ENCODE results near the gene PILRA.

Gene PILRA

GRCh38 chr7:100393233-100393905 lies 20.1 kb downstream of the PILRA start:
- peaks cover 0 to 6% of the 10 kb centered on the region in 2 donors for H3K4me1 ChIP-seq (ENCODE audit: control insufficient read depth in 2 of 2, insufficient read depth in 1 of 2, low read depth in 1 of 2, low read length in 2 of 2)
- no peak overlapping the region for H3K27ac ChIP-seq (replicated peaks; ENCODE audit: low read length)
- no peak overlapping the region for H3K14ac ChIP-seq (ENCODE audit: low read length)
- no peak overlapping the region for H2BK5ac ChIP-seq (ENCODE audit: low read length)
- H4K91ac ChIP-seq (ENCODE audit: low read depth, low read length, poor library complexity): no peak overlapping the region
- H3K27me3 ChIP-seq (ENCODE audit: control insufficient read depth in 3 of 3, insufficient read depth in 3 of 3, low read depth in 1 of 3, low read length in 3 of 3): peaks cover 0 to 10% (median 0%) of the 10 kb centered on the region in 3 experiments
- H2AFZ ChIP-seq (ENCODE audit: low read length): no peak overlapping the region
- no peak overlapping the region for H3K18ac ChIP-seq (ENCODE audit: low read length)
- H3K9ac ChIP-seq (ENCODE audit: low read depth, low read length, poor library complexity): no peak overlapping the region
- no peak overlapping the region for H3K4me3 ChIP-seq (ENCODE audit: low read length in 2 of 2)
- WGBS, 2 donors (ENCODE audit: extremely low coverage in 2 of 2, insufficient read length in 2 of 2, insufficient replicate concordance in 1 of 2): no CpG with 5 or more reads among the region's 4 CpGs
- H2BK15ac ChIP-seq (ENCODE audit: low read length): no peak overlapping the region
- H3K79me1 ChIP-seq (ENCODE audit: low read depth, low read length): no peaks in the 10 kb centered on the region
- H3K23ac ChIP-seq (ENCODE audit: low read depth, low read length, poor library complexity): no peak overlapping the region
- no peak overlapping the region for H4K8ac ChIP-seq (ENCODE audit: low read depth, low read length)
- H2BK120ac ChIP-seq (ENCODE audit: low read depth, low read length): no peak overlapping the region
- H3K4me2 ChIP-seq (ENCODE audit: insufficient read depth, low read length, poor library complexity, severe bottlenecking): no peak overlapping the region
- no peaks in the 10 kb centered on the region for H3K9me3 ChIP-seq (replicated peaks in 1 of 2; ENCODE audit: control insufficient read depth in 2 of 2, insufficient read depth in 1 of 2, low read depth in 1 of 2, low read length in 2 of 2)
- no peak for DNase-seq (ENCODE audit: low spot score)
- no peak overlapping the region for H2BK12ac ChIP-seq (ENCODE audit: low read length)
- no peak overlapping the region for H3K4ac ChIP-seq (ENCODE audit: low read length)
- H3K36me3 ChIP-seq (replicated peaks in 1 of 2; ENCODE audit: control insufficient read depth in 2 of 2, insufficient read depth in 2 of 2, low read length in 2 of 2): no peaks in the 10 kb centered on the region
- H2AK5ac ChIP-seq (ENCODE audit: low read depth, low read length): no peak overlapping the region

GRCh38 chr7:100394077-100394476 lies 20.8 kb downstream of the PILRA start:
- Histone ChIP-seq H3K79me1 (ENCODE audit: low read depth, low read length) (no peaks in the 10 kb centered on the region), H4K8ac (ENCODE audit: low read depth, low read length) (no peak overlapping the region)
- WGBS, 2 donors (ENCODE audit: extremely low coverage in 2 of 2, insufficient read length in 2 of 2, insufficient replicate concordance in 1 of 2): no CpG with 5 or more reads among the region's 2 CpGs

GRCh38 chr7:100396421-100396982 lies 23.2 kb downstream of the PILRA start:
- no peak overlapping the region for H2BK5ac ChIP-seq (ENCODE audit: low read length)
- no peaks in the 10 kb centered on the region for H3K9me3 ChIP-seq (replicated peaks in 1 of 2; ENCODE audit: control insufficient read depth in 2 of 2, insufficient read depth in 1 of 2, low read depth in 1 of 2, low read length in 2 of 2)
- no peak overlapping the region for H2BK15ac ChIP-seq (ENCODE audit: low read length)
- H3K4me1 ChIP-seq (ENCODE audit: control insufficient read depth in 2 of 2, insufficient read depth in 1 of 2, low read depth in 1 of 2, low read length in 2 of 2): peaks cover 0 to 8% of the 10 kb centered on the region in 2 donors
- no peak overlapping the region for H2AK5ac ChIP-seq (ENCODE audit: low read depth, low read length)
- H2BK12ac ChIP-seq (ENCODE audit: low read length): no peak overlapping the region
- no peak overlapping the region for H3K4me2 ChIP-seq (ENCODE audit: insufficient read depth, low read length, poor library complexity, severe bottlenecking)
- peaks cover 0 to 2% (median 0%) of the 10 kb centered on the region in 3 experiments for H3K27me3 ChIP-seq (ENCODE audit: control insufficient read depth in 3 of 3, insufficient read depth in 3 of 3, low read depth in 1 of 3, low read length in 3 of 3)
- H3K9ac ChIP-seq (ENCODE audit: low read depth, low read length, poor library complexity): no peak overlapping the region
- no peak for DNase-seq (ENCODE audit: low spot score)
- H4K91ac ChIP-seq (ENCODE audit: low read depth, low read length, poor library complexity): no peak overlapping the region
- H3K36me3 ChIP-seq (replicated peaks in 1 of 2; ENCODE audit: control insufficient read depth in 2 of 2, insufficient read depth in 2 of 2, low read length in 2 of 2): no peaks in the 10 kb centered on the region
- no peak overlapping the region for H3K27ac ChIP-seq (replicated peaks; ENCODE audit: low read length)
- no peak overlapping the region for H3K4ac ChIP-seq (ENCODE audit: low read length)
- no peaks in the 10 kb centered on the region for H3K79me1 ChIP-seq (ENCODE audit: low read depth, low read length)
- WGBS, 2 donors (ENCODE audit: extremely low coverage in 2 of 2, insufficient read length in 2 of 2, insufficient replicate concordance in 1 of 2): no CpG with 5 or more reads among the region's 9 CpGs
- H3K18ac ChIP-seq (ENCODE audit: low read length): no peak overlapping the region
- H3K14ac ChIP-seq (ENCODE audit: low read length): no peak overlapping the region
- no peak overlapping the region for H3K23ac ChIP-seq (ENCODE audit: low read depth, low read length, poor library complexity)
- no peak overlapping the region for H2BK120ac ChIP-seq (ENCODE audit: low read depth, low read length)
- no peak overlapping the region for H3K4me3 ChIP-seq (ENCODE audit: low read length in 2 of 2)
- no peak overlapping the region for H2AFZ ChIP-seq (ENCODE audit: low read length)
- no peak overlapping the region for H4K8ac ChIP-seq (ENCODE audit: low read depth, low read length)

More at GRCh38 chr7:100394077-100394476, 20.8 kb downstream of the PILRA start:
- no peaks in the 10 kb centered on the region for H3K36me3 ChIP-seq (replicated peaks in 1 of 2; ENCODE audit: control insufficient read depth in 2 of 2, insufficient read depth in 2 of 2, low read length in 2 of 2)
- no peak overlapping the region for H3K4ac ChIP-seq (ENCODE audit: low read length)
- no peak overlapping the region for H3K9ac ChIP-seq (ENCODE audit: low read depth, low read length, poor library complexity)
- no peak overlapping the region for H3K18ac ChIP-seq (ENCODE audit: low read length)
- H2AK5ac ChIP-seq (ENCODE audit: low read depth, low read length): no peak overlapping the region
- H2AFZ ChIP-seq (ENCODE audit: low read length): no peak overlapping the region
- H3K27me3 ChIP-seq (ENCODE audit: control insufficient read depth in 3 of 3, insufficient read depth in 3 of 3, low read depth in 1 of 3, low read length in 3 of 3): peaks cover 0 to 10% (median 0%) of the 10 kb centered on the region in 3 experiments
- H2BK5ac ChIP-seq (ENCODE audit: low read length): no peak overlapping the region
- no peak overlapping the region for H3K23ac ChIP-seq (ENCODE audit: low read depth, low read length, poor library complexity)
- H3K4me1 ChIP-seq (ENCODE audit: control insufficient read depth in 2 of 2, insufficient read depth in 1 of 2, low read depth in 1 of 2, low read length in 2 of 2): peaks cover 0 to 8% of the 10 kb centered on the region in 2 donors
- no peaks in the 10 kb centered on the region for H3K9me3 ChIP-seq (replicated peaks in 1 of 2; ENCODE audit: control insufficient read depth in 2 of 2, insufficient read depth in 1 of 2, low read depth in 1 of 2, low read length in 2 of 2)
- no peak overlapping the region for H3K4me3 ChIP-seq (ENCODE audit: low read length in 2 of 2)
- H3K14ac ChIP-seq (ENCODE audit: low read length): no peak overlapping the region
- H3K27ac ChIP-seq (replicated peaks; ENCODE audit: low read length): no peak overlapping the region
- H3K4me2 ChIP-seq (ENCODE audit: insufficient read depth, low read length, poor library complexity, severe bottlenecking): no peak overlapping the region
- no peak overlapping the region for H2BK15ac ChIP-seq (ENCODE audit: low read length)
- no peak overlapping the region for H2BK12ac ChIP-seq (ENCODE audit: low read length)
- no peak overlapping the region for H2BK120ac ChIP-seq (ENCODE audit: low read depth, low read length)
- no peak for DNase-seq (ENCODE audit: low spot score)
- H4K91ac ChIP-seq (ENCODE audit: low read depth, low read length, poor library complexity): no peak overlapping the region

GRCh38 chr7:100397315-100398081 lies 24.2 kb downstream of the PILRA start:
- Histone ChIP-seq H3K9ac (ENCODE audit: low read depth, low read length, poor library complexity) (no peak overlapping the region), H2AFZ (ENCODE audit: low read length) (peak overlapping the region; percentile 87), H2BK12ac (ENCODE audit: low read length) (peak overlapping the region; percentile 14), H3K14ac (ENCODE audit: low read length) (no peak overlapping the region), H3K27ac (replicated peaks; ENCODE audit: low read length) (no peak overlapping the region), H2BK120ac (ENCODE audit: low read depth, low read length) (no peak overlapping the region), H3K4me2 (ENCODE audit: insufficient read depth, low read length, poor library complexity, severe bottlenecking) (no peak overlapping the region), H2BK15ac (ENCODE audit: low read length) (peak overlapping the region; percentile 46), H3K4me3 (ENCODE audit: low read length in 2 of 2) (no peak overlapping the region), H3K18ac (ENCODE audit: low read length) (peak overlapping the region; percentile 59), H3K23ac (ENCODE audit: low read depth, low read length, poor library complexity) (no peak overlapping the region), H3K36me3 (replicated peaks in 1 of 2; ENCODE audit: control insufficient read depth in 2 of 2, insufficient read depth in 2 of 2, low read length in 2 of 2) (no peaks in the 10 kb centered on the region), H2BK5ac (ENCODE audit: low read length) (no peak overlapping the region), H4K91ac (ENCODE audit: low read depth, low read length, poor library complexity) (no peak overlapping the region), H3K27me3 (ENCODE audit: control insufficient read depth in 3 of 3, insufficient read depth in 3 of 3, low read depth in 1 of 3, low read length in 3 of 3) (peaks cover 0 to 2% (median 0%) of the 10 kb centered on the region in 3 experiments), H3K9me3 (replicated peaks in 1 of 2; ENCODE audit: control insufficient read depth in 2 of 2, insufficient read depth in 1 of 2, low read depth in 1 of 2, low read length in 2 of 2) (no peaks in the 10 kb centered on the region), H3K79me1 (ENCODE audit: low read depth, low read length) (no peaks in the 10 kb centered on the region), H2AK5ac (ENCODE audit: low read depth, low read length) (no peak overlapping the region), H3K4ac (ENCODE audit: low read length) (no peak overlapping the region), H3K4me1 (ENCODE audit: control insufficient read depth in 2 of 2, insufficient read depth in 1 of 2, low read depth in 1 of 2, low read length in 2 of 2) (peaks cover 0 to 8% of the 10 kb centered on the region in 2 donors), H4K8ac (ENCODE audit: low read depth, low read length) (no peak overlapping the region)
- no peak for DNase-seq (ENCODE audit: low spot score)
- no CpG with 5 or more reads among the region's 13 CpGs for WGBS, 2 donors (ENCODE audit: extremely low coverage in 2 of 2, insufficient read length in 2 of 2, insufficient replicate concordance in 1 of 2)
